Fibroblast of villous mesenchyme (primary cell): ENCODE measurements around the gene SKAP1. TPM values are rescaled to one million over a fixed set of nuclear protein-coding genes. Genes with fewer than 3 reads are reported as not detected.

Experiments used
- DNase-seq: peaks from one replicate; pipeline ENCODE4 v3.0.0-alpha.2; 2010; ENCODE audit warnings: low read depth
- H3K4me3 ChIP-seq: 2 replicates; pipeline ENCODE4 v1.5.1; 2011; ENCODE audit warnings: low read depth, mild to moderate bottlenecking, low read length
- total RNA-seq: library from RNA; depleted of rRNA; stranded (reverse); fragments of >200 nt; gene quantifications from 2 replicates; pipeline ENCODE4 v1.2.3, GENCODE V29; 2012
- TF ChIP-seq, protein P1 (sequence below): IDR thresholded peaks from 2 replicates; pipeline ENCODE4 v1.5.1; 2012; ENCODE audit warnings: low read depth, mild to moderate bottlenecking, low read length; ENCODE audit not compliant: insufficient read depth

The SKAP1 gene
- total RNA-seq, 1 donor = not detected

DNA sequence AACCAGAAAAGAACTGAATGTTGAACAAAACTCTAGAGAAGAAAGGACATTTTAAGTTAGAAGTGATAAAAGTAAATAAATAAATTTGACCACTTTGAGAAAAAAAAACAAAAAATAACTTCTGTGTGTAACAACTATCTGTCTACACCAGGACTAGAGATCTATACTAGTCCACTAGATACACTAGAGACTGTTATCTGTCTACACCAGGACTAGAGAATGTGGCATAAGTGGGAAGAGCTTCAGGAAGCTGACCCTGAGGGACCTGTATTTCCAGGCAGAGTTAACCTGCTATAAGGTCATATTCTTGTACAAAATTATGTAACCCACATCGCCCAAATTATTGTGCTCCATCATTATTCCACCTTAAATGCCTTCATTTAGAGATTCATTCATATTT, 160.8 kb downstream of the SKAP1 start:
- no peak overlapping the region for H3K4me3 ChIP-seq
- DNase-seq = no peak
- TF ChIP-seq, protein P1, sequence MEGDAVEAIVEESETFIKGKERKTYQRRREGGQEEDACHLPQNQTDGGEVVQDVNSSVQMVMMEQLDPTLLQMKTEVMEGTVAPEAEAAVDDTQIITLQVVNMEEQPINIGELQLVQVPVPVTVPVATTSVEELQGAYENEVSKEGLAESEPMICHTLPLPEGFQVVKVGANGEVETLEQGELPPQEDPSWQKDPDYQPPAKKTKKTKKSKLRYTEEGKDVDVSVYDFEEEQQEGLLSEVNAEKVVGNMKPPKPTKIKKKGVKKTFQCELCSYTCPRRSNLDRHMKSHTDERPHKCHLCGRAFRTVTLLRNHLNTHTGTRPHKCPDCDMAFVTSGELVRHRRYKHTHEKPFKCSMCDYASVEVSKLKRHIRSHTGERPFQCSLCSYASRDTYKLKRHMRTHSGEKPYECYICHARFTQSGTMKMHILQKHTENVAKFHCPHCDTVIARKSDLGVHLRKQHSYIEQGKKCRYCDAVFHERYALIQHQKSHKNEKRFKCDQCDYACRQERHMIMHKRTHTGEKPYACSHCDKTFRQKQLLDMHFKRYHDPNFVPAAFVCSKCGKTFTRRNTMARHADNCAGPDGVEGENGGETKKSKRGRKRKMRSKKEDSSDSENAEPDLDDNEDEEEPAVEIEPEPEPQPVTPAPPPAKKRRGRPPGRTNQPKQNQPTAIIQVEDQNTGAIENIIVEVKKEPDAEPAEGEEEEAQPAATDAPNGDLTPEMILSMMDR = no peak

DNA sequence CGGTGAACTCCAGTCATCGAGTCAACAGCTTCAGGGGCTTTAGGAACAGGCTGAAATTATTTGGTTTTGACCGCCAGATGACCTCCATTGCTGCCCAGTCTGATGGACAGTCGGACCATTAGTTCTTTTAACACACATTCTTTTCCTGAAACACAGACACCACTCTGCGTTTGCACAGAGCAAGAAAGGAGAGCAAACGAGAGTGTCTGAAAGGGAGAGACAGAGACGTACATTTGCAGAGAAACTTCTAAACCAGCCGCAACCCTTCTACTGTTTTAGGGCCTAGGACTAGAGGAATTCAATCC, 166.3 kb downstream of the SKAP1 start:
- no peak overlapping the region for H3K4me3 ChIP-seq
- TF ChIP-seq, protein P1 = no peak
- DNase-seq = no peak

DNA sequence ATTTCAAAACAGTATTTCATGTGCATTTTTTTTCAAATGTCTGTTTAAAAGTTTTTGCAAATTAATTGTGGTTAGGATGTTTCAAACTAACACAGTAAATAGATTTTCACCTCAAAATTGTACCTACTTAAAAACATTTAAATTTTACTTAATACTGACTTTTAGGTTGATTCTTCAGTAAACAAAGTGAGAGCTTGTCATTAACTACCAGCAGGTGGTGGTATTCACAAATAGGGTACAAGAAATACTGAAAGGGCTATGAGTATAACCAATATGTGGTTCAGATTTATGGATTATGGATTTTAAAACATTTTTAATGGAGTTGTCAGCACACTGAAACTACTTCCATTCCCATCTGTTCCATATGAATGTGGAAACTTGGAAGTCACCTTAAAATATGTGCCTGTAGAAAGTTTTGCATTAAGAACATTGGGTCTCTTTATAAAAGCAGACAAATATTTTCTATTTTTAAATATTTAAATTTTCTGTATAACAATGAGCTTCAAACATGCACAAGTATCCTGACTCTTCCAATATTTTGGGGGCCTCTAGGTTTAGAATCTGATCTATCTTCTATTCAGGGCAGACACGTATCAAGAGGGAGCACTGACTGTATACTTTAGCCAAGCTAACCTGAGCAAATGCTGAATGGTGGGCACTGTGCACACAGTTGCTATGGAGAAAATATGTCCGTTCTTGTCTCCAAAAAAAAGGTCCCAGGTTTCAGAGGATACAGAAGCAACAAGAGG, 166.9 kb downstream of the SKAP1 start:
- TF ChIP-seq, protein P1 = peak; percentile 43
- DNase-seq = no peak
- H3K4me3 ChIP-seq = no peak overlapping the region

DNA sequence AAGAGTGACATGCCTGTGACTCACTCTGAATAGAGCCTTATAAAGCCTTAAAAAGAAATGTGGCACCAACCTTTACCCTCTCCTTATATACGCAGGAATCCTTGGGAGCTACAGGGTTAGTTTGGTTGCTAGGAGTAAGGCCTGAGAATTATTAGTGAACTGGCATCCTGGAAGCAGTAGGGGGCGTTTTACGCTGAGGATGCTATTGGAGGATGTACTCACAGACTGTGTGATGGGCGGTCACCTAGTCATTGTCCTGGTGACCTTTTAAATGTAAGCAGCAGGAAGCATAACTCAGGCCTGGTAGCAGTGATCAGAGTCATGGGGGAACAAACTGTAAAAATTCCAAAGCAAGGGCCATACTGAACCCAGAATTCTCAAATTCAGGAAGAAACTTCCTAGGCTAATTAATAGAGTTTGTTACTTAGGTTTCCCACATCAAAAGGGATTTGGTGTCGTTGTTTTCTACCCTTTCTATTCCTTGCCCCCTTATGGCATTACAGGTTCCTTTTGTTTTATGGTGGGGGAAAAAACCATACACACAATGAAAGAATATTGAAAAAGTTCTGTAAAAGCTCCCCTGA, 168.6 kb downstream of the SKAP1 start:
- H3K4me3 ChIP-seq = no peak overlapping the region
- no peak for DNase-seq
- TF ChIP-seq, protein P1 = peak; percentile 47

DNA sequence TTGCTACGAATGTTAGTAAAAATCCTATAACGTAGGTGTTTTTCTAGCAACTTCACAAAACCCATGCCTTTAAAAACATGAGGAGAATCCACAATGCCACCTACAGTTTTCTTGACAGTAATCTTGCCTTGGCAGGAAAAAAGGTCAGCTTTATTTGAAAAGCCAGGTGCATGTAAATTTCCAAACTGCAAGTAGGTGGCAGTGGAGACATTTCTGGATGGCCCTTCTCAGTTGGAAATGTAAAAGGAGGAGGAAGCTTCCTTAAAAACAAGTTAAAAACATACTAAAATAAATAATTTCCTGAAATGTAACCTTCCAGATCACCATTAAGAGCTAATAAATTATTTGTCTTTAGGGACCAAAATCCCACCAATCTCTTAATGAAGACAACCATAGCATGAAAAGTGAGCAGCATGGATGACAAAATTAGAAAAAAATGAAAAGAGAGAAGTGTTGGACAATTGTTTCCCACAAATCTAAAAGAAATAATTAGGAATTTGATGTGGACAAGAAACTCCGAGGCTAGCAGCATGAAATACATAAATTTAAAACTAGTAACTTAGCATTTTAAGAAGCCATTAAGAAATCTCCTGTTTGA, 170.2 kb downstream of the SKAP1 start:
- TF ChIP-seq, protein P1 = peak; percentile 54
- DNase-seq = no peak
- H3K4me3 ChIP-seq = no peak overlapping the region

DNA sequence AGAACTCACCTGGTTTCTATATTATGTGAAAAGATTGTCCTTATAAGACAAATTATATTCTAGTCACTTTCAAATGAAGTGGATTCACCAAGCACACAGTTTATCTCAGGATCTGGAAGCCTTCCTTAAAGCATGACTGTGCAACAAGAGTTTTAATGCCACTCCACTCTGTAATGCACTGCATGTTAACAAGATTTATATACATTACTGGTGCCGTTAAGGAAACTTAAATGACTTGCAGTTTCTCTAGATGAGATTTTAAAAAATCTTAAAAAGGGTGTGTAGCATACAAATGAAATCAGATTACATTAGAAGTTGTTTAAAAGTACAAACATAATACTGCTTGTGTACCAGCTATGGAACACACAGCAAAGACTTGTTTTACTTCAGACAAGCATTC, 171.7 kb downstream of the SKAP1 start:
- TF ChIP-seq, protein P1 = no peak
- no peak overlapping the region for H3K4me3 ChIP-seq
- no peak for DNase-seq
